GM23338 (cell line): Measurements from ENCODE around the gene MBTPS2. TPM values are rescaled to one million over a fixed set of nuclear protein-coding genes. Genes with fewer than 3 reads are reported as not detected.

ENCODE experiments used
- ATAC-seq: fragments of 200-7000 bp; cut with Tn5 transposase; 3 replicates; pipeline ENCODE4 v1.9.1; 2020
- DNase-seq: peaks from one replicate; pipeline ENCODE4 v3.0.0-alpha.2; 2015; ENCODE audit warnings: low spot score
- H2AFZ ChIP-seq: fragments of 200-600 bp; sonication (generic); 2 replicates; pipeline ENCODE4 v1.8.0; 2016; ENCODE audit warnings: antibody characterized with exemption, mild to moderate bottlenecking, moderate library complexity
- H3F3A ChIP-seq: fragments of 200-600 bp; sonication (generic); replicated peaks from 2 replicates; pipeline ENCODE4 v1.8.0; 2017; ENCODE audit warnings: antibody characterized with exemption, mixed run types, low read depth
- H3K27ac ChIP-seq: fragments of 200-600 bp; sonication (generic); 2 replicates; pipeline ENCODE4 v1.6.1; 2016; ENCODE audit warnings: low read depth
- H3K27me3 ChIP-seq: fragments of 200-600 bp; sonication (generic); 2 replicates; pipeline ENCODE4 v1.8.0; 2016; ENCODE audit warnings: mild to moderate bottlenecking, mixed run types, moderate library complexity; ENCODE audit not compliant: insufficient read depth
- H3K36me3 ChIP-seq: fragments of 200-600 bp; sonication (generic); 2 replicates; pipeline ENCODE4 v1.8.0; 2016; ENCODE audit warnings: mild to moderate bottlenecking; ENCODE audit not compliant: insufficient read depth
- H3K4me1 ChIP-seq: fragments of 200-600 bp; sonication (generic); 2 replicates; pipeline ENCODE4 v1.8.0; 2016; ENCODE audit warnings: mild to moderate bottlenecking, moderate library complexity; ENCODE audit not compliant: insufficient read depth
- H3K4me2 ChIP-seq: fragments of 200-600 bp; sonication (generic); 2 replicates; pipeline ENCODE4 v1.7.1; 2017; ENCODE audit warnings: mixed run types
- H3K4me3 ChIP-seq: fragments of 200-600 bp; sonication (generic); 2 replicates; pipeline ENCODE4 v1.6.1; 2016; ENCODE audit warnings: mixed run types
- H3K79me2 ChIP-seq: fragments of 200-600 bp; sonication (generic); replicated peaks from 2 replicates; pipeline ENCODE4 v1.8.0; 2017; ENCODE audit warnings: mild to moderate bottlenecking; ENCODE audit not compliant: insufficient read depth
- H3K9me2 ChIP-seq: fragments of 200-600 bp; sonication (generic); 2 replicates; pipeline ENCODE4 v1.8.0; 2017; ENCODE audit not compliant: insufficient read depth
- H4K20me1 ChIP-seq: fragments of 200-600 bp; sonication (generic); replicated peaks from 2 replicates; pipeline ENCODE4 v1.8.0; 2017; ENCODE audit warnings: mild to moderate bottlenecking; ENCODE audit not compliant: insufficient read depth
- H3K27ac Mint-ChIP-seq: 2 replicates; pipeline ENCODE4 v1.8.0; 2020; ENCODE audit warnings: inconsistent platforms, mild to moderate bottlenecking, moderate library complexity, mixed read lengths
- H3K27me3 Mint-ChIP-seq: 3 replicates; pipeline ENCODE4 v1.8.0; 2022; ENCODE audit warnings: low read depth, mild to moderate bottlenecking, moderate library complexity, mixed read lengths, inconsistent platforms; ENCODE audit not compliant: insufficient read depth, poor library complexity
- H3K36me3 Mint-ChIP-seq: 3 replicates; pipeline ENCODE4 v1.8.0; 2021; ENCODE audit warnings: low read depth, mild to moderate bottlenecking, inconsistent platforms, moderate library complexity, mixed read lengths
- H3K4me1 Mint-ChIP-seq: 3 replicates; pipeline ENCODE4 v1.8.0; 2020; ENCODE audit warnings: mild to moderate bottlenecking, inconsistent platforms, mixed read lengths
- H3K4me3 Mint-ChIP-seq: 3 replicates; pipeline ENCODE4 v1.8.0; 2021; ENCODE audit warnings: moderate library complexity, mild to moderate bottlenecking, inconsistent platforms, mixed read lengths
- H3K9me3 Mint-ChIP-seq: 3 replicates; pipeline ENCODE4 v1.8.0; 2020; ENCODE audit warnings: moderate library complexity, mild to moderate bottlenecking, inconsistent platforms, mixed read lengths
- CREB1 ChIP-seq: fragments of 250-450 bp; sonication (Bioruptor Pico); IDR thresholded peaks from 2 replicates; pipeline ENCODE4 v1.5.0; 2020; ENCODE audit warnings: low read depth, mild to moderate bottlenecking, moderate library complexity
- EZH2 ChIP-seq: fragments of 200-600 bp; sonication (generic); IDR thresholded peaks from one replicate; pipeline ENCODE4 v1.8.0; 2017; ENCODE audit warnings: antibody characterized with exemption, mild to moderate bottlenecking, low read depth; ENCODE audit not compliant: unreplicated experiment
- EZH2phosphoT487 ChIP-seq: fragments of 200-600 bp; sonication (generic); IDR thresholded peaks from one replicate; pipeline ENCODE4 v1.8.1; 2018; ENCODE audit warnings: antibody characterized with exemption; ENCODE audit not compliant: unreplicated experiment
- JUNB ChIP-seq: IDR thresholded peaks from one replicate; pipeline ENCODE4 v1.6.1; 2016; ENCODE audit warnings: antibody characterized with exemption; ENCODE audit not compliant: unreplicated experiment
- NANOG ChIP-seq: IDR thresholded peaks from 2 replicates; pipeline ENCODE4 v1.6.1; 2016; ENCODE audit warnings: antibody characterized with exemption, borderline replicate concordance
- POLR2AphosphoS5 ChIP-seq: IDR thresholded peaks from 2 replicates; pipeline ENCODE4 v1.6.1; 2016; ENCODE audit warnings: antibody characterized with exemption, low read depth
- STAT1 ChIP-seq: IDR thresholded peaks from one replicate; pipeline ENCODE4 v1.6.1; 2016; ENCODE audit warnings: antibody characterized with exemption; ENCODE audit not compliant: unreplicated experiment
- ZNF114 ChIP-seq: fragments of 250-450 bp; sonication (Bioruptor Pico); IDR thresholded peaks from 2 replicates; pipeline ENCODE4 v1.5.0; 2020; ENCODE audit warnings: mild to moderate bottlenecking, moderate library complexity
- ZNF331 ChIP-seq: fragments of 250-450 bp; sonication (Bioruptor Pico); IDR thresholded peaks from 2 replicates; pipeline ENCODE4 v1.5.0; 2020; ENCODE audit warnings: low read depth, mild to moderate bottlenecking, moderate library complexity
- polyA plus RNA-seq: library from polyadenylated mRNA; unstranded; fragments of >200 nt; fragmentation: Nextera tagmentation; extraction: Ambion mirVana; gene quantifications from 2 replicates; pipeline ENCODE4 v1.2.1, GENCODE V29; 2016
- total RNA-seq: library from RNA; depleted of rRNA; stranded (reverse); fragments of >200 nt; shearing (Covaris generic); gene quantifications from 2 replicates; pipeline ENCODE4 v1.2.3, GENCODE V29; 2014
- TF ChIP-seq, protein P1 (sequence below), 2 experiments: fragments of 200-600 bp in 1 of 2; sonication (generic) in 1 of 2; conservative IDR thresholded peaks; 2 replicates each; pipeline versions ENCODE4 v1.5.1 to v1.6.1; 2016 to 2017; ENCODE audit warnings: antibody characterized with exemption in 2 of 2, low read depth in 2 of 2, mild to moderate bottlenecking in 2 of 2, moderate library complexity in 1 of 2
- TF ChIP-seq, protein P2 (sequence below): fragments of 250-450 bp; sonication (Bioruptor Pico); IDR thresholded peaks from 2 replicates; pipeline ENCODE4 v1.5.0; 2020; ENCODE audit warnings: mild to moderate bottlenecking, moderate library complexity
- TF ChIP-seq, protein P3 (sequence below): IDR thresholded peaks from one replicate; pipeline ENCODE4 v1.6.1; 2018; ENCODE audit warnings: antibody characterized with exemption; ENCODE audit not compliant: unreplicated experiment
- TF ChIP-seq, protein P4 (sequence below): IDR thresholded peaks from 2 replicates; pipeline ENCODE4 v1.6.1; 2016; ENCODE audit warnings: antibody characterized with exemption

The MBTPS2 gene
- total and polyA plus RNA-seq, 2 experiments from 2014 or later = 3.2 to 7.8 TPM

DNA sequence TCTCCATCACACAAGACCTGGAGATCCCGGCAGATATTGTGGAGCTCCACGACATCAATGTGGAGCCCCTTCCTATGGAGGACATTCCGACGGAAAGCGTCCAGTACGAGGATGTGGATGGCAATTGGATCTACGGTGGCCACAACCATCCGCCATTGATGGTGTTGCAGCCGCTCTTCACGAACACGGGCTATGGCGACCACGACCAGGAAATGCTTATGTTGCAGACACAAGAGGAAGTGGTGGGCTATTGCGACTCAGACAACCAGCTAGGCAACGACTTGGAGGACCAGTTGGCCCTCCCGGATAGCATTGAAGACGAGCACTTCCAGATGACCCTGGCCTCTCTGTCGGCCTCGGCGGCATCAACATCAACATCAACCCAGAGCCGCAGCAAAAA lies 17.1 kb downstream of the MBTPS2 start:
- no peaks in the 10 kb centered on the region for H3K4me1 ChIP-seq
- no peaks in the 10 kb centered on the region for H3K36me3 ChIP-seq
- H3K36me3 Mint-ChIP-seq = peaks cover 14% of the 10 kb centered on the region
- H3K4me3 Mint-ChIP-seq = no peak overlapping the region
- no peaks in the 10 kb centered on the region for H3K9me2 ChIP-seq
- no peaks in the 10 kb centered on the region for H3K4me1 Mint-ChIP-seq
- no peaks in the 10 kb centered on the region for H3K27me3 ChIP-seq
- H3K9me3 Mint-ChIP-seq = no peaks in the 10 kb centered on the region
- no peak overlapping the region for H3K4me3 ChIP-seq
- H3K27ac Mint-ChIP-seq = no peak overlapping the region
- ATAC-seq = no peak
- H3K27ac ChIP-seq = no peak overlapping the region
- no peak for DNase-seq
- no peak overlapping the region for H2AFZ ChIP-seq
- H3K79me2 ChIP-seq = no peaks in the 10 kb centered on the region
- no peaks in the 10 kb centered on the region for H3K27me3 Mint-ChIP-seq
- no peak for TF ChIP-seq ZNF114 (CRISPR knock-in tag)
- TF ChIP-seq STAT1 = no peak
- TF ChIP-seq CREB1 (CRISPR knock-in tag) = no peak
- TF ChIP-seq, protein P1, sequence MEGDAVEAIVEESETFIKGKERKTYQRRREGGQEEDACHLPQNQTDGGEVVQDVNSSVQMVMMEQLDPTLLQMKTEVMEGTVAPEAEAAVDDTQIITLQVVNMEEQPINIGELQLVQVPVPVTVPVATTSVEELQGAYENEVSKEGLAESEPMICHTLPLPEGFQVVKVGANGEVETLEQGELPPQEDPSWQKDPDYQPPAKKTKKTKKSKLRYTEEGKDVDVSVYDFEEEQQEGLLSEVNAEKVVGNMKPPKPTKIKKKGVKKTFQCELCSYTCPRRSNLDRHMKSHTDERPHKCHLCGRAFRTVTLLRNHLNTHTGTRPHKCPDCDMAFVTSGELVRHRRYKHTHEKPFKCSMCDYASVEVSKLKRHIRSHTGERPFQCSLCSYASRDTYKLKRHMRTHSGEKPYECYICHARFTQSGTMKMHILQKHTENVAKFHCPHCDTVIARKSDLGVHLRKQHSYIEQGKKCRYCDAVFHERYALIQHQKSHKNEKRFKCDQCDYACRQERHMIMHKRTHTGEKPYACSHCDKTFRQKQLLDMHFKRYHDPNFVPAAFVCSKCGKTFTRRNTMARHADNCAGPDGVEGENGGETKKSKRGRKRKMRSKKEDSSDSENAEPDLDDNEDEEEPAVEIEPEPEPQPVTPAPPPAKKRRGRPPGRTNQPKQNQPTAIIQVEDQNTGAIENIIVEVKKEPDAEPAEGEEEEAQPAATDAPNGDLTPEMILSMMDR (conservative IDR thresholded peaks at IDR 0.05; ENCODE audit: low read depth in 2 of 2) = no peak
- TF ChIP-seq, protein P2, sequence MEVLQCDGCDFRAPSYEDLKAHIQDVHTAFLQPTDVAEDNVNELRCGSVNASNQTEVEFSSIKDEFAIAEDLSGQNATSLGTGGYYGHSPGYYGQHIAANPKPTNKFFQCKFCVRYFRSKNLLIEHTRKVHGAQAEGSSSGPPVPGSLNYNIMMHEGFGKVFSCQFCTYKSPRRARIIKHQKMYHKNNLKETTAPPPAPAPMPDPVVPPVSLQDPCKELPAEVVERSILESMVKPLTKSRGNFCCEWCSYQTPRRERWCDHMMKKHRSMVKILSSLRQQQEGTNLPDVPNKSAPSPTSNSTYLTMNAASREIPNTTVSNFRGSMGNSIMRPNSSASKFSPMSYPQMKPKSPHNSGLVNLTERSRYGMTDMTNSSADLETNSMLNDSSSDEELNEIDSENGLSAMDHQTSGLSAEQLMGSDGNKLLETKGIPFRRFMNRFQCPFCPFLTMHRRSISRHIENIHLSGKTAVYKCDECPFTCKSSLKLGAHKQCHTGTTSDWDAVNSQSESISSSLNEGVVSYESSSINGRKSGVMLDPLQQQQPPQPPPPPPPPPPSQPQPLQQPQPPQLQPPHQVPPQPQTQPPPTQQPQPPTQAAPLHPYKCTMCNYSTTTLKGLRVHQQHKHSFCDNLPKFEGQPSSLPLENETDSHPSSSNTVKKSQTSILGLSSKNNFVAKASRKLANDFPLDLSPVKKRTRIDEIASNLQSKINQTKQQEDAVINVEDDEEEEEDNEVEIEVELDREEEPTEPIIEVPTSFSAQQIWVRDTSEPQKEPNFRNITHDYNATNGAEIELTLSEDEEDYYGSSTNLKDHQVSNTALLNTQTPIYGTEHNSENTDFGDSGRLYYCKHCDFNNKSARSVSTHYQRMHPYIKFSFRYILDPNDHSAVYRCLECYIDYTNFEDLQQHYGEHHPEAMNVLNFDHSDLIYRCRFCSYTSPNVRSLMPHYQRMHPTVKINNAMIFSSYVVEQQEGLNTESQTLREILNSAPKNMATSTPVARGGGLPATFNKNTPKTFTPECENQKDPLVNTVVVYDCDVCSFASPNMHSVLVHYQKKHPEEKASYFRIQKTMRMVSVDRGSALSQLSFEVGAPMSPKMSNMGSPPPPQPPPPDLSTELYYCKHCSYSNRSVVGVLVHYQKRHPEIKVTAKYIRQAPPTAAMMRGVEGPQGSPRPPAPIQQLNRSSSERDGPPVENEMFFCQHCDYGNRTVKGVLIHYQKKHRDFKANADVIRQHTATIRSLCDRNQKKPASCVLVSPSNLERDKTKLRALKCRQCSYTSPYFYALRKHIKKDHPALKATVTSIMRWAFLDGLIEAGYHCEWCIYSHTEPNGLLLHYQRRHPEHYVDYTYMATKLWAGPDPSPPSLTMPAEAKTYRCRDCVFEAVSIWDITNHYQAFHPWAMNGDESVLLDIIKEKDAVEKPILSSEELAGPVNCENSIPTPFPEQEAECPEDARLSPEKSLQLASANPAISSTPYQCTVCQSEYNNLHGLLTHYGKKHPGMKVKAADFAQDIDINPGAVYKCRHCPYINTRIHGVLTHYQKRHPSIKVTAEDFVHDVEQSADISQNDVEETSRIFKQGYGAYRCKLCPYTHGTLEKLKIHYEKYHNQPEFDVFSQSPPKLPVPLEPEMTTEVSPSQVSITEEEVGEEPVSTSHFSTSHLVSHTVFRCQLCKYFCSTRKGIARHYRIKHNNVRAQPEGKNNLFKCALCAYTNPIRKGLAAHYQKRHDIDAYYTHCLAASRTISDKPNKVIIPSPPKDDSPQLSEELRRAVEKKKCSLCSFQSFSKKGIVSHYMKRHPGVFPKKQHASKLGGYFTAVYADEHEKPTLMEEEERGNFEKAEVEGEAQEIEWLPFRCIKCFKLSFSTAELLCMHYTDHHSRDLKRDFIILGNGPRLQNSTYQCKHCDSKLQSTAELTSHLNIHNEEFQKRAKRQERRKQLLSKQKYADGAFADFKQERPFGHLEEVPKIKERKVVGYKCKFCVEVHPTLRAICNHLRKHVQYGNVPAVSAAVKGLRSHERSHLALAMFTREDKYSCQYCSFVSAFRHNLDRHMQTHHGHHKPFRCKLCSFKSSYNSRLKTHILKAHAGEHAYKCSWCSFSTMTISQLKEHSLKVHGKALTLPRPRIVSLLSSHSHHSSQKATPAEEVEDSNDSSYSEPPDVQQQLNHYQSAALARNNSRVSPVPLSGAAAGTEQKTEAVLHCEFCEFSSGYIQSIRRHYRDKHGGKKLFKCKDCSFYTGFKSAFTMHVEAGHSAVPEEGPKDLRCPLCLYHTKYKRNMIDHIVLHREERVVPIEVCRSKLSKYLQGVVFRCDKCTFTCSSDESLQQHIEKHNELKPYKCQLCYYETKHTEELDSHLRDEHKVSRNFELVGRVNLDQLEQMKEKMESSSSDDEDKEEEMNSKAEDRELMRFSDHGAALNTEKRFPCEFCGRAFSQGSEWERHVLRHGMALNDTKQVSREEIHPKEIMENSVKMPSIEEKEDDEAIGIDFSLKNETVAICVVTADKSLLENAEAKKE (CRISPR knock-in tag) = no peak
- TF ChIP-seq, protein P3, sequence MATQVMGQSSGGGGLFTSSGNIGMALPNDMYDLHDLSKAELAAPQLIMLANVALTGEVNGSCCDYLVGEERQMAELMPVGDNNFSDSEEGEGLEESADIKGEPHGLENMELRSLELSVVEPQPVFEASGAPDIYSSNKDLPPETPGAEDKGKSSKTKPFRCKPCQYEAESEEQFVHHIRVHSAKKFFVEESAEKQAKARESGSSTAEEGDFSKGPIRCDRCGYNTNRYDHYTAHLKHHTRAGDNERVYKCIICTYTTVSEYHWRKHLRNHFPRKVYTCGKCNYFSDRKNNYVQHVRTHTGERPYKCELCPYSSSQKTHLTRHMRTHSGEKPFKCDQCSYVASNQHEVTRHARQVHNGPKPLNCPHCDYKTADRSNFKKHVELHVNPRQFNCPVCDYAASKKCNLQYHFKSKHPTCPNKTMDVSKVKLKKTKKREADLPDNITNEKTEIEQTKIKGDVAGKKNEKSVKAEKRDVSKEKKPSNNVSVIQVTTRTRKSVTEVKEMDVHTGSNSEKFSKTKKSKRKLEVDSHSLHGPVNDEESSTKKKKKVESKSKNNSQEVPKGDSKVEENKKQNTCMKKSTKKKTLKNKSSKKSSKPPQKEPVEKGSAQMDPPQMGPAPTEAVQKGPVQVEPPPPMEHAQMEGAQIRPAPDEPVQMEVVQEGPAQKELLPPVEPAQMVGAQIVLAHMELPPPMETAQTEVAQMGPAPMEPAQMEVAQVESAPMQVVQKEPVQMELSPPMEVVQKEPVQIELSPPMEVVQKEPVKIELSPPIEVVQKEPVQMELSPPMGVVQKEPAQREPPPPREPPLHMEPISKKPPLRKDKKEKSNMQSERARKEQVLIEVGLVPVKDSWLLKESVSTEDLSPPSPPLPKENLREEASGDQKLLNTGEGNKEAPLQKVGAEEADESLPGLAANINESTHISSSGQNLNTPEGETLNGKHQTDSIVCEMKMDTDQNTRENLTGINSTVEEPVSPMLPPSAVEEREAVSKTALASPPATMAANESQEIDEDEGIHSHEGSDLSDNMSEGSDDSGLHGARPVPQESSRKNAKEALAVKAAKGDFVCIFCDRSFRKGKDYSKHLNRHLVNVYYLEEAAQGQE = no peak
- no peak for TF ChIP-seq ZNF331 (CRISPR knock-in tag)
- TF ChIP-seq, protein P4, sequence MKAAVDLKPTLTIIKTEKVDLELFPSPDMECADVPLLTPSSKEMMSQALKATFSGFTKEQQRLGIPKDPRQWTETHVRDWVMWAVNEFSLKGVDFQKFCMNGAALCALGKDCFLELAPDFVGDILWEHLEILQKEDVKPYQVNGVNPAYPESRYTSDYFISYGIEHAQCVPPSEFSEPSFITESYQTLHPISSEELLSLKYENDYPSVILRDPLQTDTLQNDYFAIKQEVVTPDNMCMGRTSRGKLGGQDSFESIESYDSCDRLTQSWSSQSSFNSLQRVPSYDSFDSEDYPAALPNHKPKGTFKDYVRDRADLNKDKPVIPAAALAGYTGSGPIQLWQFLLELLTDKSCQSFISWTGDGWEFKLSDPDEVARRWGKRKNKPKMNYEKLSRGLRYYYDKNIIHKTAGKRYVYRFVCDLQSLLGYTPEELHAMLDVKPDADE = no peak
- no peak for TF ChIP-seq JUNB
- no peak for TF ChIP-seq NANOG
- TF ChIP-seq POLR2AphosphoS5 = no peak
- TF ChIP-seq EZH2 = no peak
- no peak for TF ChIP-seq EZH2phosphoT487
- H4K20me1 ChIP-seq = no peaks in the 10 kb centered on the region
- no peak overlapping the region for H3K4me2 ChIP-seq
- H3F3A ChIP-seq = no peaks in the 10 kb centered on the region
